Fibroblast of the aortic adventitia (primary cell): ENCODE data around the gene JMJD6. TPM values are rescaled to one million over a fixed set of nuclear protein-coding genes. Genes with fewer than 3 reads are reported as not detected.

ENCODE experiments used
- DNase-seq: peaks from one replicate; pipeline ENCODE4 v3.0.0-alpha.2; 2010; ENCODE audit warnings: low read depth
- H3K4me3 ChIP-seq: 2 replicates; pipeline ENCODE4 v1.5.1; 2011; ENCODE audit warnings: low read depth, mild to moderate bottlenecking, control low read depth, low read length, moderate library complexity
- total RNA-seq: library from RNA; depleted of rRNA; stranded (reverse); fragments of >200 nt; gene quantifications from 2 replicates; pipeline ENCODE4 v1.2.3, GENCODE V29; 2012; ENCODE audit warnings: low replicate concordance
- TF ChIP-seq, protein P1 (sequence below): IDR thresholded peaks from 2 replicates; pipeline ENCODE4 v1.5.1; 2011; ENCODE audit warnings: mild to moderate bottlenecking, low read length, control low read depth, inconsistent platforms; ENCODE audit not compliant: insufficient read depth

JMJD6 gene
- total RNA-seq, 1 donor: 10.8 TPM

DNA sequence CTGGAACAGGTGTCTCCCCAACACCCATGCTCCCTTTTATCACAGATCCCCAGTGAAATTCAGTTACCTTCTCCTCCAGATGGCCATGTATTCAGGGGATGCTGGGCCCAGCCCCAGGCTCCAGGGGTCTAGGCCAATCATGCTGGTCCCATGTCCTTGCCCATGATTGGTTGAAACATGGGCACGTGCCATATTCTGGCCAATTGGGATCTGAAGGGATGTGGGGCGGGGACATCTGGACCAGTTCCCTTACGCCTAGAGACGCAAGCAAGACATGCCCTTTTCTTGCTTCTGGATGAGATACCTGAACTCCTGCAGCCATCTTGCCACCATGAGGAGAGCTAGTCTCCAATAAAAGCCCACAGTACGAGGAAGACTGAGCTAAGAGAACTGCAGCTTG is 51.8 kb downstream of the JMJD6 start:
- no peak for DNase-seq
- TF ChIP-seq, protein P1, sequence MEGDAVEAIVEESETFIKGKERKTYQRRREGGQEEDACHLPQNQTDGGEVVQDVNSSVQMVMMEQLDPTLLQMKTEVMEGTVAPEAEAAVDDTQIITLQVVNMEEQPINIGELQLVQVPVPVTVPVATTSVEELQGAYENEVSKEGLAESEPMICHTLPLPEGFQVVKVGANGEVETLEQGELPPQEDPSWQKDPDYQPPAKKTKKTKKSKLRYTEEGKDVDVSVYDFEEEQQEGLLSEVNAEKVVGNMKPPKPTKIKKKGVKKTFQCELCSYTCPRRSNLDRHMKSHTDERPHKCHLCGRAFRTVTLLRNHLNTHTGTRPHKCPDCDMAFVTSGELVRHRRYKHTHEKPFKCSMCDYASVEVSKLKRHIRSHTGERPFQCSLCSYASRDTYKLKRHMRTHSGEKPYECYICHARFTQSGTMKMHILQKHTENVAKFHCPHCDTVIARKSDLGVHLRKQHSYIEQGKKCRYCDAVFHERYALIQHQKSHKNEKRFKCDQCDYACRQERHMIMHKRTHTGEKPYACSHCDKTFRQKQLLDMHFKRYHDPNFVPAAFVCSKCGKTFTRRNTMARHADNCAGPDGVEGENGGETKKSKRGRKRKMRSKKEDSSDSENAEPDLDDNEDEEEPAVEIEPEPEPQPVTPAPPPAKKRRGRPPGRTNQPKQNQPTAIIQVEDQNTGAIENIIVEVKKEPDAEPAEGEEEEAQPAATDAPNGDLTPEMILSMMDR: no peak
- H3K4me3 ChIP-seq: no peak overlapping the region

DNA sequence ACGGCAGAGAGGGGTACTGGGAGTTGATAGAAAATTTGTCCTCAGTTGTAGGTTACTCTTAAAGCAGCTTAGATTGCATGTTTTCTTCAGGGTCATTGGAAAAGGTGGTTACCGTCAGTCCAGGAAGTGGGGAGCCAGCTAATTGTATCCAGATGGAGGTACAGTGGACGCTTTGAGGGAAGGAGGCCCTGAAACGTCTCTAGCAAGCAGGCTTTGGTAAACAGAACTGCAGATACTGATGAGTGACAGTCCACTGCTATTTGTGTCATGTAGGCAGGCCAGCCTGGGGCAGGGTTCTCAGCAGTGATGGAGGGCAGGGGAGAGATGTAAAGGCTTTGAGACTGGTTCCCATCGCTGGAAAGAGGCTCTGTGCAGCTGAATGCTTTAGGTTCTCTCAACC is 52.7 kb downstream of the JMJD6 start:
- TF ChIP-seq, protein P1: no peak
- no peak overlapping the region for H3K4me3 ChIP-seq
- no peak for DNase-seq

DNA sequence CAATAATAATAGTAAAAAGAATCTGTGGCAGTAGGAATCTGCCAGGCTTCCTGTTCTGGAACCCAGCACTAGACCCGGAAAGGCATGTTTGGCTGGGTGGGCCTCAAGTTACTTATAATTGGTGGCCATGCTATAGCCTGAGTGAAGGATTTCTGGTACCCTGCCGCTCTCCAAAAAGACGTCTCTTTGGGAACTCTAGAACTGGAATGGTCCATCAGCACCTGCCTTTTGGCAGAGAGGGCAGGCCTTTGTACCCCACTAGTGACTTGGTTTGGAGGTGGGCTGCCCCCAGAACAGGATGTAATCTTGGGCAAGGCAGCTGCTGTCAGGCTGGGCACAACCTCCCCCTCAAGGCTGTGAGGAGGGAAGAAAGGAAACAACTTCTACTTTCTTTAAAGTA is 53.5 kb downstream of the JMJD6 start:
- DNase-seq: no peak
- TF ChIP-seq, protein P1: no peak
- no peak overlapping the region for H3K4me3 ChIP-seq

DNA sequence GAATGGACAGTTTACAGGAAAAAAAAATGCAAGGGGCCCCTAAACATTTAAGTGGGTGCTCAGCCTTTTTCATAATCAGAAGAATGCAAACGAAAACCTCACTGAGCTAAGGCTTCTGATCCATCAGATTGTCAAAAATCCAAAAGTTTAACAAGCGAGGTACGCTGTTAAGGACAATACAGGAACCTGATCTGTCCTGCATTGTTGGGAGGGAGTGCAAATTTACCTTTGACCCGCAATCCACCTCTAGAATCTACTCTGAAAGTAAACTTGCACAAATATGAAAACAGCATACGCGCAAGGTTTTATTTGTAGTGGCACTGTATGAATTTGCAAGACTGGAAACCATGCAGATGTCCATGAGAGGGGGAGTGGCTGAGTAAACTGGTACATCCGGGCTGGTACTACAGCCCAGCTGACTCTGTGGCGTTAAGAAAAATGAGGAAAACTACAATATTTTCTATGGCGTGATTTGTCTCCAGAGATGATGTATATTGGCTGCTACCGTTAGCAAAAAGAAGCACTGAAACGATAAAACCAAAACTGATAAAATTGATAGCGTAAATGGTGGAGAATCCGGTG is 54.0 kb downstream of the JMJD6 start:
- TF ChIP-seq, protein P1: no peak
- DNase-seq: no peak
- H3K4me3 ChIP-seq: peak overlapping the region; percentile 74

DNA sequence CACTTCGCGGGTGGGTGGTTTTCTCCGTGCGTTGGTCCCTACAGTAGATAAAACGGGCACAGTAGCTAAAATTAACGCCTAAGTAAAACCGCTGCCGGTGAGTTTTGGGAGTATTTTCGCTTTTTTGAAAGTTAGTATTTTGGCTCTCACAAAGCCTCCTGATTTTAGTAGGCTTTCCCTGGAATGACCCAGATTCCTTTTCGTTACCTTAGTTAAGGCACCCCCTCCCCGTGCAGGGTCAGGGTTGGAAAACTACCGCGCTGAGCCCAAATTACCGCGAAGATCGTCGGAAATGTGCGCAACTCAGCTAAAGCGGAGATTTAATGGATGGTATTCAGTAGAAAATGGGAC is 54.5 kb downstream of the JMJD6 start:
- TF ChIP-seq, protein P1: no peak
- peak overlapping the region; percentile 74 for H3K4me3 ChIP-seq
- DNase-seq: no peak

DNA sequence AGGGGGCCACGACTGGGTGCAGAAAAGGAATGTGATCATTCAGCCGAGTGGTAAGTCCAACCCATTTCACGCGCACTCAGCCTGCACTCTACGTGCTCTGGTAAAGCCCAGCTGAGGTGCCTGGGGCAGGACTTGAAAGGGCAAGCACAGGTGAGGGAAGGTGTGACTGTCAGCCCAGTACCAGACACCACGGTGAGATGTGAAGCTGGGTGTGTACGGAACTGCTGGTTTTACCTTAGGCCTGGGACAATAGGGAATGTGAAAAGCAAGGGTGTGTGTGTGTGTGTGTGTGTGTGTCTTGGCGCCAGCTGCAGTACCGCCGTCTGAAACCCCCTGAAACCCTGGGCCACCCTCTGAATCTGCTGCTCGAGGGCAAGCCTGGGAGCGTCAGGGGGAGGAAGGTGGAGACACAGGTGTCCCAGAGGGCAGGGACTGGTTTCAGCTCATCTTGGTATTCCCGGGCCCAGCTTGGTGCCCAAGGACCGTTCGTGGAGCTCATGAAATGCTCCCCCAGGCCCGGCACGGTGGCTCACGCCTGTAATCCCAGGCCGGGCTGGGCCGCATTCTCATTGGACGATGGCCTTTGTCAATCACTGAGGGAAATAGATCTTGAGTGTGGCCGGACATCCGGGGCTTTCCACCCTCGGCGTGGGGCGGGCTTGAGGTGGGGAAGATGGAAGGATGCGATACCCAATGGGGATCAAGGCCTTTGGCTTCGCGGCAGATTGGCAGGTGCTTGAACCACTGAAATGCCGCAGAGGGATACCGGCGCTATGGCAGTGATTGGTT is 55.1 kb downstream of the JMJD6 start:
- H3K4me3 ChIP-seq: peak overlapping the region; percentile 74
- DNase-seq: peak; percentile 100
- TF ChIP-seq, protein P1: no peak
